ENCODE measurements around the gene SERTAD1. TPM values are rescaled to one million over a fixed set of nuclear protein-coding genes. Genes with fewer than 3 reads are reported as not detected.

Gene SERTAD1
- total and polyA plus RNA-seq, 2 of the 8 experiments (the other 6 are each of a cell fraction or from before 2014, with no cell fraction given): 5.4 to 6.6 TPM

DNA sequence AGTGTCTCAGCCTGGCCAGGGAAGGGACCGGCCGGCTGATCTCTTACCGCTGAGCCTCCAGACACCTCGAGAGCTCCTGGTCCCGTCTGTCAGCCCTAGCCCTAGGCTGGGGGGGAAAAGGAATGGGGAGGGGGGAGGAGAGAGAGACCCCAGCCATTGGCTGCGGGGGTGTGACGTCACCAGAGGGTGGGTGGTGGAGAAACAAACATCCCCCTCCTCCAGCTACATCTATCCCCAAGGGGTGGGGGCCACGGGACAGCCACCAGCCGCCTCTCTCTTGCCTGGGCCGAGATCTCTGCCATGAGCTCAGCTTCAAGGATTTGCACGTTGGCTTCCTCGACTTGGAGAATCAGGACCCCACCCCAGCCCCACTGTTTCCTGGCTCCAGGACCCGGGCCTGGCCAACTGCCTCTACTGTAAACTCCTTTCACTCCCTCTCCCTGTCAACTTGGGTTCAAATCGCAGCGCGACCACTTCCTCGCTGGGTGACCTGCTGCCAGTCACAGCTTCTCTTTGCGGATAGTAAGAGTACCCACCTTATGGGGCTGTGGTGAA, 12.4 kb downstream of the SERTAD1 start, which contains the start of gene PRX:
TSS of gene PRX (minus strand) at position 88 of the 555 bp plus-strand sequence. CDS start 5,446 bp downstream, outside the sequence.
- H2BK12ac ChIP-seq (ENCODE audit: low read depth, low read length): 0 out of 2 replicates have a peak within 1 kb of the TSS, but pooled peaks have one; percentile 71
- H3K9ac ChIP-seq (replicated peaks in 1 of 4; ENCODE audit: extremely low read depth in 1 of 4, low read depth in 3 of 4, low read length in 3 of 4): 0 out of 7 replicates have a peak within 1 kb of the TSS, but pooled peaks of 1 of the 4 experiments have one; percentile 27
- H3K79me2 ChIP-seq (ENCODE audit: control insufficient read depth in 1 of 2, insufficient read depth in 2 of 2, low read length in 2 of 2): no peaks in the 10 kb centered on the region
- no peaks in the 10 kb centered on the region for H3K27me3 ChIP-seq (replicated peaks in 1 of 4; ENCODE audit: control insufficient read depth in 3 of 4, extremely low read depth in 1 of 4, insufficient read depth in 3 of 4, low read length in 3 of 4)
- H3K4me3 ChIP-seq (ENCODE audit: extremely low read depth in 1 of 4, insufficient read depth in 2 of 4, low read depth in 3 of 4, low read length in 4 of 4): peak within 1 kb of the TSS in 2 of 4 experiments; percentile 15 to 43; a peak in 3 of 8 replicates
- H3K27ac ChIP-seq (ENCODE audit: low read depth, low read length): no peak within 1 kb of the TSS; the same call in 1 of the 2 replicates
- no peaks in the 10 kb centered on the region for H3K23me2 ChIP-seq (ENCODE audit: low read depth, low read length)
- H4K8ac ChIP-seq (ENCODE audit: extremely low read depth, insufficient read depth, low read length): peak within 1 kb of the TSS; percentile 88
- H3K79me1 ChIP-seq (ENCODE audit: low read depth, low read length): no peaks in the 10 kb centered on the region
- ChIA-PET POLR2A (ENCODE audit: partially characterized antibody) (interaction anchor here (0.6 to 6.4 kb wide), 7 partner anchors 11 to 31 kb away, joined by 3 to 27 read pairs (median 6); partner anchors contain the start of genes SERTAD1 and SERTAD3), CTCF (ENCODE audit: partially characterized antibody) (interaction anchor here (0.6 to 1.9 kb wide), 11 partner anchors 8 to 873 kb away, joined by 3 to 11 read pairs (median 4); no protein-coding TSS in a partner anchor)
- no peak within 1 kb of the TSS for H2AFZ ChIP-seq (ENCODE audit: low read length)
- no peak within 1 kb of the TSS for H4K5ac ChIP-seq (ENCODE audit: insufficient read length, low read depth, low read length)
- H4K91ac ChIP-seq (replicated peaks; ENCODE audit: insufficient read length, low read length): peak within 1 kb of the TSS; percentile 42
- H2BK5ac ChIP-seq (ENCODE audit: low read depth, low read length): peak within 1 kb of the TSS; percentile 16
- H2AK5ac ChIP-seq (ENCODE audit: low read depth, low read length): 0 out of 2 replicates have a peak within 1 kb of the TSS, but pooled peaks have one; percentile 40
- H3K4ac ChIP-seq (replicated peaks; ENCODE audit: insufficient read length, low read depth, low read length): no peak within 1 kb of the TSS
- H3K4me2 ChIP-seq (ENCODE audit: insufficient read depth in 1 of 2, low read depth in 2 of 2, low read length in 2 of 2): peak within 1 kb of the TSS; percentile 29 to 50; a peak in 3 of 4 replicates
- no peak for FAIRE-seq
- no peak within 1 kb of the TSS for H3K56ac ChIP-seq (replicated peaks; ENCODE audit: insufficient read length, low read depth, low read length)
- peaks cover 7 to 25% (median 16%) of the 10 kb centered on the region in 4 experiments for H3K4me1 ChIP-seq (replicated peaks in 1 of 4; ENCODE audit: control insufficient read depth in 3 of 4, insufficient read depth in 4 of 4, low read length in 3 of 4)
- no peaks in the 10 kb centered on the region for H3K36me3 ChIP-seq (ENCODE audit: control insufficient read depth in 2 of 4, insufficient read depth in 4 of 4, low read length in 3 of 4)
- H2BK15ac ChIP-seq (ENCODE audit: low read length): peak within 1 kb of the TSS; percentile 11; the same call in 1 of the 2 replicates
- H3K23ac ChIP-seq (ENCODE audit: insufficient read length): no peak within 1 kb of the TSS
- H3K14ac ChIP-seq (ENCODE audit: insufficient read length): no peak within 1 kb of the TSS
- 40% methylated on average over 16 of the region's 18 CpGs; no CpG with 5 or more reads in 1 of the 2 experiments for WGBS, 2 experiments (ENCODE audit: extremely low coverage in 1 of 2, insufficient coverage in 1 of 2, insufficient read length in 1 of 2, insufficient replicate concordance in 2 of 2, low coverage in 1 of 2, low lambda C conversion rate in 2 of 2, missing lambda C conversion rate in 1 of 2)
- no peak within 1 kb of the TSS for H2BK120ac ChIP-seq (replicated peaks; ENCODE audit: low read depth, low read length)
- DNase-seq (ENCODE audit: low read depth in 1 of 2, low spot score in 2 of 2): peak in 1 of 2 experiments; percentile 85
- H2BK20ac ChIP-seq (ENCODE audit: low read length): 0 out of 2 replicates have a peak within 1 kb of the TSS, but pooled peaks have one; percentile 52
- H3K18ac ChIP-seq (ENCODE audit: extremely low read depth, low read length): peak within 1 kb of the TSS; percentile 21; the same call in 1 of the 2 replicates
- H3K9me3 ChIP-seq (ENCODE audit: insufficient read depth in 2 of 2, low read depth in 1 of 2, low read length in 1 of 2): no peaks in the 10 kb centered on the region
- no peaks in the 10 kb centered on the region for H4K20me1 ChIP-seq (replicated peaks in 1 of 2; ENCODE audit: control insufficient read depth in 1 of 2, insufficient read depth in 2 of 2, low read length in 2 of 2)
- TF ChIP-seq PHF8 (conservative IDR thresholded peaks at IDR 0.05; ENCODE audit: low read depth, low read length) (no peak), SAP30 (IDR thresholded peaks at IDR 0.05; ENCODE audit: insufficient read depth, insufficient replicate concordance, low read length) (no peak), SIX5 (IDR thresholded peaks at IDR 0.05; ENCODE audit: low read depth, low read length) (no peak), GABPA (IDR thresholded peaks at IDR 0.05; ENCODE audit: borderline replicate concordance, insufficient read depth, low read length) (no peak), MAFK (IDR thresholded peaks at IDR 0.05; ENCODE audit: low read depth, low read length) (no peak), RAD21 (IDR thresholded peaks at IDR 0.05 in 1 of 2, conservative IDR thresholded peaks at IDR 0.05 in 1 of 2; ENCODE audit: low read depth in 2 of 2, low read length in 2 of 2) (no peak), POU5F1 (IDR thresholded peaks at IDR 0.05; ENCODE audit: low read depth, low read length) (no peak), ASH2L (IDR thresholded peaks at IDR 0.05; ENCODE audit: low read length) (peak; percentile 50), RXRA (IDR thresholded peaks at IDR 0.05; ENCODE audit: insufficient read depth, low read depth, low read length) (no peak), EGR1 (IDR thresholded peaks at IDR 0.05; ENCODE audit: borderline replicate concordance, low read depth, low read length) (no peak)
- TF ChIP-seq, protein P1, sequence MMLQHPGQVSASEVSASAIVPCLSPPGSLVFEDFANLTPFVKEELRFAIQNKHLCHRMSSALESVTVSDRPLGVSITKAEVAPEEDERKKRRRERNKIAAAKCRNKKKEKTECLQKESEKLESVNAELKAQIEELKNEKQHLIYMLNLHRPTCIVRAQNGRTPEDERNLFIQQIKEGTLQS (IDR thresholded peaks at IDR 0.05; ENCODE audit: insufficient read depth, low read depth, low read length): no peak
